ENCODE results near the gene FAF1.

The FAF1 gene

GRCh38 chr1:50710099-50710498, 250.0 kb downstream of the FAF1 start:
- in situ Hi-C loops (cut with MboI; ENCODE audit: low sequenced_read_pairs), result no loop called here

- in situ Hi-C loops (cut with MboI; ENCODE audit: low sequenced_read_pairs), result no loop called here
Observed at GRCh38 chr1:50707824-50708223, 252.2 kb downstream of the FAF1 start.

GRCh38 chr1:50705699-50706098, 254.4 kb downstream of the FAF1 start:
- in situ Hi-C loops (cut with MboI; ENCODE audit: low sequenced_read_pairs), result no loop called here

- in situ Hi-C loops (cut with MboI; ENCODE audit: low sequenced_read_pairs), result no loop called here
Observed at GRCh38 chr1:50705041-50705440, 255.0 kb downstream of the FAF1 start.

GRCh38 chr1:50704126-50704525, 255.9 kb downstream of the FAF1 start:
- in situ Hi-C loops (cut with MboI; ENCODE audit: low sequenced_read_pairs), result no loop called here

GRCh38 chr1:50703240-50703639, 256.8 kb downstream of the FAF1 start:
- in situ Hi-C loops (cut with MboI; ENCODE audit: low sequenced_read_pairs), result no loop called here

- in situ Hi-C loops (cut with MboI; ENCODE audit: low sequenced_read_pairs), result no loop called here
Observed at GRCh38 chr1:50702395-50702794, 257.7 kb downstream of the FAF1 start.

- in situ Hi-C loops (cut with MboI; ENCODE audit: low sequenced_read_pairs), result no loop called here
Observed at GRCh38 chr1:50701706-50702317, 258.3 kb downstream of the FAF1 start.

GRCh38 chr1:50700621-50701020, 259.4 kb downstream of the FAF1 start:
- in situ Hi-C loops (cut with MboI; ENCODE audit: low sequenced_read_pairs), result no loop called here

- in situ Hi-C loops (cut with MboI; ENCODE audit: low sequenced_read_pairs), result no loop called here
Observed at GRCh38 chr1:50700214-50700613, 259.9 kb downstream of the FAF1 start.

- in situ Hi-C loops (cut with MboI; ENCODE audit: low sequenced_read_pairs), result no loop called here
Observed at GRCh38 chr1:50699795-50700194, 260.3 kb downstream of the FAF1 start.

- in situ Hi-C loops (cut with MboI; ENCODE audit: low sequenced_read_pairs), result no loop called here
Observed at GRCh38 chr1:50697440-50698421, 262.3 kb downstream of the FAF1 start.

- in situ Hi-C loops (cut with MboI; ENCODE audit: low sequenced_read_pairs), result no loop called here
Observed at GRCh38 chr1:50693829-50694228, 266.2 kb downstream of the FAF1 start.

GRCh38 chr1:50684185-50684584, 275.9 kb downstream of the FAF1 start:
- in situ Hi-C loops (cut with MboI; ENCODE audit: low sequenced_read_pairs), result no loop called here

- in situ Hi-C loops (cut with MboI; ENCODE audit: low sequenced_read_pairs), result no loop called here
Observed at GRCh38 chr1:50681931-50682330, 278.1 kb downstream of the FAF1 start.

GRCh38 chr1:50667710-50668356, 292.2 kb downstream of the FAF1 start:
- in situ Hi-C loops (cut with MboI; ENCODE audit: low sequenced_read_pairs), result no loop called here

- in situ Hi-C loops (cut with MboI; ENCODE audit: low sequenced_read_pairs), result no loop called here
Observed at GRCh38 chr1:50667272-50667671, 292.8 kb downstream of the FAF1 start.

GRCh38 chr1:50666849-50667248, 293.2 kb downstream of the FAF1 start:
- in situ Hi-C loops (cut with MboI; ENCODE audit: low sequenced_read_pairs), result no loop called here

GRCh38 chr1:50665413-50665812, 294.7 kb downstream of the FAF1 start:
- in situ Hi-C loops (cut with MboI; ENCODE audit: low sequenced_read_pairs), result no loop called here

GRCh38 chr1:50661626-50662025, 298.4 kb downstream of the FAF1 start:
- in situ Hi-C loops (cut with MboI; ENCODE audit: low sequenced_read_pairs), result no loop called here

- in situ Hi-C loops (cut with MboI; ENCODE audit: low sequenced_read_pairs), result no loop called here
Observed at GRCh38 chr1:50659107-50659662, 300.9 kb downstream of the FAF1 start.

All from HL-60/S4 treated with phorbol 12-myristate 13-acetate at 8.2 ng/mL for 4 days and 3 days (cell line).